Mucosa of stomach (tissue), 1 donor: Measurements from ENCODE around the gene PSMD1.

ENCODE experiments used
- H3K27me3 ChIP-seq: one replicate; pipeline ENCODE4 v1.7.0; 2013; ENCODE audit warnings: mild to moderate bottlenecking, low read length; ENCODE audit not compliant: control insufficient read depth, insufficient read depth
- H3K36me3 ChIP-seq: one replicate; pipeline ENCODE4 v1.7.0; 2013; ENCODE audit warnings: low read length; ENCODE audit not compliant: control insufficient read depth, insufficient read depth
- H3K4me1 ChIP-seq: one replicate; pipeline ENCODE4 v1.7.0; 2013; ENCODE audit warnings: mild to moderate bottlenecking, low read length; ENCODE audit not compliant: control insufficient read depth, insufficient read depth
- H3K4me3 ChIP-seq: one replicate; pipeline ENCODE4 v1.7.0; 2013; ENCODE audit warnings: low read length
- H3K9ac ChIP-seq: one replicate; pipeline ENCODE4 v1.7.0; 2013; ENCODE audit warnings: mild to moderate bottlenecking, low read length, moderate library complexity
- H3K9me3 ChIP-seq: one replicate; pipeline ENCODE4 v1.7.0; 2013; ENCODE audit warnings: mild to moderate bottlenecking, low read length, moderate library complexity; ENCODE audit not compliant: control insufficient read depth
- donor health status: Pancreatic carcinoma.

The PSMD1 gene

DNA sequence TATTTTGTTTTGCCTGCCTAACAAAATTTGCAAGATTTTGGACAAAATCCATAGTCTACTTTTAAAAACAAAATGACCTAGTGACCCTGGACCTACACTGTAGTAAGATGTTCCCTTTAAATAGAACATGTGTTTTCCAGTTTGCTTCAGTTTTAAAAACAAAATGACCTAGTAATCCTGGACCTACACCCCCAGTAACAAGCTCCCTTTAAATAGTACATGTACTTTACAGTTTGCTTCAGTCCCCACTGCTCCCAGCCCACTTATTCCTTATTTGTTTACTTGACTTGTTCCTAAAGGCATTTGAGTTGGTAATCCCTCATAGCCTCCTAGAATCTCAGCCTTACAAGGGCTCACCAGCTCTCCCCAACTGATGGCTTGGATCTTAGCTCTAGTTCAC, 102.6 kb downstream of the PSMD1 start:
- no peaks in the 10 kb centered on the region for H3K4me1 ChIP-seq

DNA sequence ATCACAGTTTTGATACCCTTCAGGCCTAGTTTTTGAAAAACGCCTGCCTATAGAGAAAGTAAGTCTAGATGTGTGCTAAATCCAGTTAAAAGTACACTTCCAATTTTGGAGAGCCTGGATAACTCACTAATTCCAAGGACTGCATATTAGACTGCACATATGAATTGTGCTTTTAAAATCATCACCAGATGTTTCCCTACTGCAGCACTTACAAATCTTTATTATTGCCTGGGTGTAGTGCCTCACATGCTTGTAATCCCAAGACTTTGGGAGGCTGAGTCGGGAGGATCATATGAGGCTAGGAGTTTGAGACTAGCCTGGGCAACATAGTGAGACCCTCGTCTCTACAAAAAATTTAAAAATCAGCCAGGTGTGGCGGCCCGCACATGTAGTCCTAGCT, 104.0 kb downstream of the PSMD1 start:
- H3K27me3 ChIP-seq, result no peaks in the 10 kb centered on the region
- H3K4me3 ChIP-seq, result no peak overlapping the region
- no peaks in the 10 kb centered on the region for H3K4me1 ChIP-seq
- H3K36me3 ChIP-seq, result no peaks in the 10 kb centered on the region
- H3K9ac ChIP-seq, result no peak overlapping the region
- H3K9me3 ChIP-seq, result no peaks in the 10 kb centered on the region

More for the DNA sequence above, 102.6 kb downstream of the PSMD1 start:
- H3K4me3 ChIP-seq, result no peak overlapping the region
- no peak overlapping the region for H3K9ac ChIP-seq
- no peaks in the 10 kb centered on the region for H3K36me3 ChIP-seq
- H3K9me3 ChIP-seq, result no peaks in the 10 kb centered on the region
- no peaks in the 10 kb centered on the region for H3K27me3 ChIP-seq

DNA sequence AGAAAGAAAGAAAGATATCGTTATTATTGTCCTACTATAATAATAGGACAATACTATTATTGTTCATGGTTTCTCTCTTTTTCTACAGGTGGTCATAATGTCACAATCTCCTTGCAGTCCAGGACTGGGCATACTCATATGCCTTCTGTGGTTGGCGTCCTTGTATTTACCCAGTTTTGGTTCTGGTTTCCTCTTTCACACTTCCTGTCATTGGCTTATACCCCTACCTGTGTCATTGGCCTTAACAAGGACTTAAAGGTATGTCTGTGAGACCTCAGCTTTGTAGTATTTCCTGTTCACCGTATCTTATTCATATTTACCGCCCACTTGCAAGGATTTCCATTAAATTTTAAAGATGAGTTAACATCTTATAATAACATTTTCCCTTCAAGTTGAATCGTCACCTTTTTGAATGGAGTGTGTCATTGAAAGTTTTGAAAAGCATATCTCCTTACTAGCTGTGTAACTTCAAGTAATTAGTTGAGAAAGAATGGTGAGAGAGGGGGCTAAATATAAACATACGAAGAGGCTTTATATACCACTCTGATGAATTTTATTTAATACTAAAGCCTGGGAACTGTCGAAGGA, 104.7 kb downstream of the PSMD1 start:
- H3K36me3 ChIP-seq, result no peaks in the 10 kb centered on the region
- no peak overlapping the region for H3K9ac ChIP-seq
- H3K27me3 ChIP-seq, result no peaks in the 10 kb centered on the region
- H3K4me1 ChIP-seq, result no peaks in the 10 kb centered on the region
- H3K9me3 ChIP-seq, result no peaks in the 10 kb centered on the region
- H3K4me3 ChIP-seq, result no peak overlapping the region

DNA sequence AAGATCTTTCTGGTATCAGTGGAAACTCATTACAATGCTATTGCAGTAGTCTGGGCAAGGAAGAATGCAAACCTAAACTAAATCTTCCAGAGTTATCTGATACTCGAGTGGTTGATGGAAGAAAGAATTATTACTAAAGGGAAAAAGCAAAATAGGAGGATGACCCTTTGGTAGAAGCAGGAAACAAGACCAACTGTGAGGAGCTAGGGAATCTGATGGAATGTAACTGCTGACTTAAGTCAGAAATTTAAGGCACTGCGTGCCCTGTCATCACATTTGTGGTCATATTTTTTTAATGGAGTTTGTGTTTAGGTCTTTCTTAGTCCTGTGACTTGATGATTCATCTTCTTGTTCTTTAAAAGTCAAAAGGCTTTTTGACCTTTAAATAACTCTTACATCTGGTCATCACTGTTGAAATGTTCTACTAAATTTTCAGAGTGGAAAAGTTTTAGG, 105.2 kb downstream of the PSMD1 start:
- H3K4me1 ChIP-seq, result no peaks in the 10 kb centered on the region
- H3K36me3 ChIP-seq, result peaks cover 4% of the 10 kb centered on the region
- no peak overlapping the region for H3K9ac ChIP-seq
- no peak overlapping the region for H3K4me3 ChIP-seq
- no peaks in the 10 kb centered on the region for H3K27me3 ChIP-seq
- no peaks in the 10 kb centered on the region for H3K9me3 ChIP-seq

DNA sequence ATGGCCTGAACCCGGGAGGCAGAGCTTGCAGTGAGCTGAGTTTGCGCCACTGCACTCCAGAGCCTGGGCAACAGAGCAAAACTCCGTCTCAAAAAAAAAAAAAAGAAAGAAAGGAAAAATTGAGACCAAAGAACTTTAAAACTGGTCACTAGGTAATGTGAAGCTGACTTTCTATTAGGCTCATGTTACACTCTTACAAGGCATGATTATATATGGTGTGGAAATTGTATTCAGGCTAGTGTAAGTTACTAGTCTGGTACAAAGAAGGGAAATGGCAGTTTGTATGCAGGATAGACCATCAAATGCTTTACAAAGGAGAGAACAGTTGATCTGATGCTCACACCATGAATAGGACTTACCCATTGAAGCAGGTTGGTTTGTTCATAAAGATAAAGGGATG, 106.3 kb downstream of the PSMD1 start:
- Histone ChIP-seq H3K4me1 (no peaks in the 10 kb centered on the region), H3K4me3 (no peak overlapping the region), H3K9ac (no peak overlapping the region), H3K9me3 (no peaks in the 10 kb centered on the region), H3K36me3 (peaks cover 8% of the 10 kb centered on the region), H3K27me3 (no peaks in the 10 kb centered on the region)

DNA sequence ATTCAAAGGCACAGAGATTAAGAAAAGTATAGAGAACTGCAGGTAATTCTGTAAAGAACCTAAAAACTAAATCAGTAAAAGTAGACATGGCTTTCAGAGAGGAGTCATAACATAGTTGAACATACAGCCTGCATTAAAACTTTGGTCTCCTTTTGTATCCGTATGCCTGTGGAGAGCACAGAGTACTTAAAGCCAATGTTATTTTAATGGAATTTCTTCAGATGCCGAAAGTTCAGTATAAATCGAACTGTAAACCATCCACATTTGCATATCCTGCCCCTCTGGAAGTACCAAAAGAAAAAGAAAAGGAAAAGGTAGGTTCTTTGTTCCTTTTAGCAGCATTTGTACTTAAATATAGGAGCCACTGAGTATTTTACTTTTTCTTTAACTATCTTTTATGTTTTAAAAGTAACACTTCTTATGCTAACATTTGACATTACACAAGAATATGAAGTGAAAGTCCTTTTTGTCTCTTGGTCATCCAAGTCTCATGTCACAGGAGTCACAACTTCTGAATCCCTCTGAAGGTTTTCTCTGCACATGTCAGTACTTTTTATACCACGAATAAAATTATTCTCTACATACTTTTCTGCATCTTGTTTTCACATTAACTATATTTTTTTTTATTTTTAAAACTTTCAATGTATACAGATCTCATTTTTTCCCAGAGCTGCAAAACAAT, 106.9 kb downstream of the PSMD1 start:
- no peak overlapping the region for H3K4me3 ChIP-seq
- H3K9me3 ChIP-seq, result no peaks in the 10 kb centered on the region
- H3K36me3 ChIP-seq, result peaks cover 8% of the 10 kb centered on the region
- H3K9ac ChIP-seq, result no peak overlapping the region
- H3K27me3 ChIP-seq, result no peaks in the 10 kb centered on the region
- H3K4me1 ChIP-seq, result no peaks in the 10 kb centered on the region

DNA sequence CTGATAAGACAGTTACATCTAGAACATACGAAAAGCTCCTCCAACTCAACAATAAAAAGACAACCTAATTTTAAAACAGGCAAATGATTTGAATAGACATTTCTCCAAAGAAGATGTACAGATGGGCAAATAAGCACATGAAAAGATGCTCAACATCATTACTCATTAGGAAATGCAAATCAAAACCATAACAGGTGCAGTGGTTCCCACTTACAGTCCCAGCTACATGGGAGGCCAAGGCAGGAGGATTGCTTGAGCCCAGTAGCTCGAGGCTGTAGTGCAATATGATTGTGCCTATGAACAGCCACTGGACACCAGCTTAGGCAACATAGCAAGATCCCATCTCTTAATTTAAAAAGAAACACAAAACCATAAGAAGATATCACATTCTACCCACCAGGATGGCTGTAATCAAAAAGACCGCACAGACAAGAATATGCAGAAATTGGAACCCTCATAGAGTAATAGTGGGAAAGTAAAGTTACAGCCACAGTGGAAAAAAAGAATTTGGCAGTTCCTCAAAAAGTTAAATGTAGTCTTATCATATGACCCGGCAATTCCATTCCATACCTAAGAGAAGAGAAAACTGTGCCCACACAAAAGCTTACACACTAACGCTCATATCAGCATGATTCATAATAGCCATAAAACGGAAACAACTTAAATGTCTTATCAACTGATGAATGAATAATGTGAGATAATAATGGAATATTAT, 111.2 kb downstream of the PSMD1 start:
- Histone ChIP-seq H3K4me3 (no peak overlapping the region), H3K9ac (no peak overlapping the region), H3K4me1 (no peaks in the 10 kb centered on the region), H3K36me3 (peaks cover 8% of the 10 kb centered on the region), H3K27me3 (no peaks in the 10 kb centered on the region), H3K9me3 (no peaks in the 10 kb centered on the region)

DNA sequence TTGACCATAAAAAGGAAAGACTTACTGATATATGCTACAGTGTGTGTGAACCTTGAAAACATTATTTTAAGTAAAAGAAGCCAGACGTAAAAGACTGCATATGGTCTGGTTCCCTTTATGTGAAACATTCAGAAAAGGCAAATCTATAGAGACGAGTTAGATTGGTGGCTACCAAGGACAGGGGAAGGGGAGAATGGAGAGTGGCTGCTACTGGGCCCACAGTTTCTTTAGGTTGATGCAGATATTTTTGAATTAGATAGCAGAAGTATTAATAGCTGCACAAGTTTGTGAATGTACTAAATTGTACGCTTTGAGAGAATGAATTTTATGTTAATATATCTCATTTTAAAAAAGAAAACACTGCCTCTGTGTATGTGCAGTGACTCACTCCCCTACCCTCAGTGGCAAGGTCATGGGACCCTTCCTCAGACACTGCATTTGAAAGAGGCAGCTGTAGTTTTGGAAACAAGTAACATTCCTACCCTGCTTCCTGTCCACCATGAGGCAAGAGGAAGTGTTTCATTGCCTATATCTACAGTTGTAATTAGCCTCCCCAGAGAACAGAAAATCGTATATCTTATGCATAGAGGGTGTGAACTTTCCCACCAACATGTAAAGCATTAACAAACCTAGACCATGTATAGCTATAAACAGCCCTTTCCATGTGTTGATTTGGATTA, 111.9 kb downstream of the PSMD1 start:
- Histone ChIP-seq H3K9me3 (no peaks in the 10 kb centered on the region), H3K36me3 (peaks cover 8% of the 10 kb centered on the region), H3K4me3 (no peak overlapping the region)

DNA sequence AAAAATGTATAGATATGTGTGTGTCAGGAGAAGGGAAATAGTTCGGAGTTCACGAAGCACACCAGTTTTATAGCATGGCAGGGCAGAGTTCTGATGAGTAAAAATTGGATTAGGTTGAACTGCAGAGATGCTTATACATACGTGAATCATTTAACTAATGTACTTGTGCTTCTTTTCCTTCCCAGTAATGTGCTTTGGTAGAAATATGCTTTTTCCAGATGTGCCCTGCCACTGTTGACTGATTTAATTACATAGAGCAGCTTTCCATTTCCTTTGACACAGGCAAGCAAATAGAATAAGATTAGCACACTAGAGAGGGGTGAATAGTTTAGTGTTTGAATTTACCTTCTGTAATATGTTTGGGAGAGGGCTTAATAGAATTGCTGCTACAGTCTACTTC, 112.8 kb downstream of the PSMD1 start:
- Histone ChIP-seq H3K27me3 (no peaks in the 10 kb centered on the region), H3K4me1 (no peaks in the 10 kb centered on the region), H3K4me3 (no peak overlapping the region), H3K36me3 (peaks cover 8% of the 10 kb centered on the region), H3K9me3 (no peaks in the 10 kb centered on the region), H3K9ac (no peak overlapping the region)

More for the DNA sequence above, 111.9 kb downstream of the PSMD1 start:
- Histone ChIP-seq H3K27me3 (no peaks in the 10 kb centered on the region), H3K9ac (no peak overlapping the region), H3K4me1 (no peaks in the 10 kb centered on the region)

DNA sequence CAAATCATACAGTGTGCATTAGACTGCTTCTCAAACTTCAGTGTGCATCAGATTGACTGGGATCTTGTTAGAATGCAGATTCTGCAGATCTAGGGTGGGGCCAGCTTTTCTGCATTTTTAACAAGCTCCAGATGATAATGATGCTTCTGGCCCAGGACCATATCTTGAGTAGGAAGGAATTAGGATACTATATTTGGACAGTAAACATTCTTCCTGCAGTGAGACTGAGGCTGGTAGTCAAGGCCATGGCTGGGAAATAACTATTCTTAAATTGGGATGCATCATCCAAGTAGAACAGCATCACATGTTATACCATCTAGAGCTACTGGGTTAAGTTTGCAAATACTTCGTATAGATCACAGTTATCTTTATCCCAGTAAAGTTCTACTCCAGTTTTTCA, 113.4 kb downstream of the PSMD1 start:
- Histone ChIP-seq H3K9ac (no peak overlapping the region), H3K9me3 (no peaks in the 10 kb centered on the region), H3K27me3 (no peaks in the 10 kb centered on the region), H3K36me3 (peaks cover 8% of the 10 kb centered on the region), H3K4me1 (no peaks in the 10 kb centered on the region), H3K4me3 (no peak overlapping the region)

DNA sequence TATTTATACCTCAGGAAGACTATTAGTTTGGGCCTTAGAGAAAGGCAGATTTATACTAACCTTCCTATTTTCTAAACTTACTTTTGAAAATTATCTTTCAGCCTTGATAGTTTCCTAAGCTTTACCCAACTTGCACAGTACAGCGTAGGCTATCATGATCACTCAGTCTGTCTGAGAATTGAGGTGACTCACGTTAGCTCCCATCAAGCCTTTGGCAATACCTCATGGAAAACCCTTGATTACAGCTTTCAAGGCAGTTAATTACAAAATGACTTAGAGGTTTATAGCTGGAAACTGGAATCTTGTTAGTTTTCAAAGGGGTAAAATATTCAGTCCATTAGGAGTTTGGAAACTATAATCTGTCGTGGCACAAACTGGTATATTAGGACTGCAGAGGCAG, 115.4 kb downstream of the PSMD1 start:
- Histone ChIP-seq H3K4me1 (no peaks in the 10 kb centered on the region), H3K4me3 (no peak overlapping the region), H3K36me3 (peaks cover 3% of the 10 kb centered on the region), H3K27me3 (no peaks in the 10 kb centered on the region), H3K9ac (no peak overlapping the region), H3K9me3 (no peaks in the 10 kb centered on the region)

DNA sequence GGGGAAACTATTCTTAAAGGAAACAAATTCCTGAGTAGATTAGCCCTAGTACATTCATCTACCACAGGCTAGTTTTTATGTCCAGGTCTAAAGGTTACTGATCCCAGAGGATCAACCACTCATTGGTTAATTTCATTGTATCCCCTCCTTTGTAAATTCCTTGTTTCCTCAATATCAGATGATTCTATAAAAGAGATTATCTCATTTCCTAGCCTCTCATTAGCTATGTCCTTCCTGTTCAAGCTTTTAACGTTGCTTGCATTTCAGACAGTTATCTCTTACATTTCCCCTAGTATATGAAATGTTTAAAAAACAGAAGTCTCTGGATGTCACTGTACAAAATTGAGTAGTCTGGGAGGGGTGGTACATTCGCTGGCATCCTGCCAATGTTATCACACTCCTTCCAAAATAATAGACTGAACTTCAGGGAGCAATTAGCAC, 117.6 kb downstream of the PSMD1 start:
- no peak overlapping the region for H3K9ac ChIP-seq
- no peaks in the 10 kb centered on the region for H3K27me3 ChIP-seq
- no peaks in the 10 kb centered on the region for H3K4me1 ChIP-seq
- no peaks in the 10 kb centered on the region for H3K9me3 ChIP-seq
- H3K36me3 ChIP-seq, result no peaks in the 10 kb centered on the region
- no peak overlapping the region for H3K4me3 ChIP-seq
